HTR-8/SVneo (cell line): ENCODE measurements around the gene QPCT.
"Not testable (repeated sequence)": the region's sequence is repeated elsewhere in the genome, so short reads cannot be mapped to it uniquely, and the experiment has no call there.

Source experiments
- DNase-seq: peaks from one replicate; pipeline ENCODE4 v3.0.0; 2011; ENCODE audit warnings: low spot score, mixed read lengths; ENCODE audit not compliant: insufficient read length
- FAIRE-seq: peaks from 2 replicates; lab custom pipeline; 2011; peaks lifted over from hg19 to GRCh38; lab: Jason Lieb, UNC

QPCT gene

GRCh38 chr2:37356299-37356698 is 11.9 kb downstream of the QPCT start:
- DNase-seq (no peak), FAIRE-seq (no peak)

GRCh38 chr2:37357069-37357468 is 12.6 kb downstream of the QPCT start:
- DNase-seq: no peak
- no peak for FAIRE-seq

- no peak for FAIRE-seq
- DNase-seq: no peak
Observed at GRCh38 chr2:37357530-37357929, 13.1 kb downstream of the QPCT start.

GRCh38 chr2:37358466-37358865 is 14.0 kb downstream of the QPCT start:
- DNase-seq (no peak), FAIRE-seq (peak; percentile 16)

- FAIRE-seq: peak; percentile 58
Observed at GRCh38 chr2:37361216-37361815, 16.9 kb downstream of the QPCT start.

GRCh38 chr2:37361994-37362698 is 17.7 kb downstream of the QPCT start:
- FAIRE-seq (peak; percentile 48), DNase-seq (no peak)

More at GRCh38 chr2:37361216-37361815, 16.9 kb downstream of the QPCT start:
- DNase-seq: no peak

- FAIRE-seq (no peak), DNase-seq (no peak)
Observed at GRCh38 chr2:37364351-37364750, 19.9 kb downstream of the QPCT start.

GRCh38 chr2:37365669-37366068 is 21.2 kb downstream of the QPCT start:
- FAIRE-seq: peak; percentile 64

GRCh38 chr2:37366773-37367172 is 22.3 kb downstream of the QPCT start:
- no peak for FAIRE-seq
- DNase-seq: no peak

More at GRCh38 chr2:37365669-37366068, 21.2 kb downstream of the QPCT start:
- DNase-seq: no peak

- FAIRE-seq: no peak
- no peak for DNase-seq
Observed at GRCh38 chr2:37367310-37367709, 22.9 kb downstream of the QPCT start.

GRCh38 chr2:37367984-37368383 is 23.6 kb downstream of the QPCT start:
- DNase-seq: no peak
- FAIRE-seq: no peak

- FAIRE-seq (no peak), DNase-seq (no peak)
Observed at GRCh38 chr2:37370666-37371065, 26.2 kb downstream of the QPCT start.

- DNase-seq: no peak
- peak; percentile 89 for FAIRE-seq
Observed at GRCh38 chr2:37372000-37372399, 27.6 kb downstream of the QPCT start.

GRCh38 chr2:37375741-37376288 is 31.4 kb downstream of the QPCT start:
- no peak for DNase-seq
- FAIRE-seq: no peak

- peak; percentile 89 for FAIRE-seq
- peak; percentile 58 for DNase-seq
Observed at GRCh38 chr2:37376421-37377186, 32.2 kb downstream of the QPCT start.

GRCh38 chr2:37377187-37377532 is 32.7 kb downstream of the QPCT start:
- no peak for FAIRE-seq
- DNase-seq: no peak

- DNase-seq (peak; percentile 61), FAIRE-seq (peak; percentile 95)
Observed at GRCh38 chr2:37378411-37378810, 34.0 kb downstream of the QPCT start.

- no peak for FAIRE-seq
- DNase-seq: no peak
Observed at GRCh38 chr2:37379881-37380296, 35.5 kb downstream of the QPCT start.

- not testable (repeated sequence) for DNase-seq, FAIRE-seq
Observed at GRCh38 chr2:37380787-37381186, 36.4 kb downstream of the QPCT start.

GRCh38 chr2:37384261-37384660 is 39.8 kb downstream of the QPCT start:
- not testable (repeated sequence) for FAIRE-seq, DNase-seq
